ENCODE results near the gene SLC24A3. TPM values are rescaled to one million over a fixed set of nuclear protein-coding genes. Genes with fewer than 3 reads are reported as not detected.

SLC24A3 gene
- total RNA-seq, 1 experiment from 2014 or later = not detected

- CTCF ChIA-PET = interaction anchor here (0.6 kb wide), 1 partner anchor 54 kb away, joined by 3 read pairs; no protein-coding TSS in a partner anchor
- DNase-seq (ENCODE audit: low read depth, low spot score) (no peak), ATAC-seq (no peak)
- H3K27ac ChIP-seq (ENCODE audit: low read length) = no peak overlapping the region
- H3K4me3 ChIP-seq (ENCODE audit: low read depth in 2 of 2, low read length in 2 of 2) = no peak overlapping the region
- TF ChIP-seq TCF7L2 (IDR thresholded peaks at IDR 0.05; ENCODE audit: low read depth, low read length) = no peak
- no peak for TF ChIP-seq CTCF (IDR thresholded peaks at IDR 0.05)
- no peak for TF ChIP-seq REST (IDR thresholded peaks at IDR 0.05; ENCODE audit: insufficient read depth in 1 of 2, low read depth in 2 of 2, low read length in 1 of 2)
- TF ChIP-seq POLR2AphosphoS5 (IDR thresholded peaks at IDR 0.05; ENCODE audit: low read depth, low read length) = no peak
- no peak for TF ChIP-seq SIN3A (IDR thresholded peaks at IDR 0.05; ENCODE audit: borderline replicate concordance, insufficient read depth, low read depth, low read length)
- no peaks in the 10 kb centered on the region for H3K9me3 ChIP-seq (ENCODE audit: control insufficient read depth, insufficient read depth, low read depth, low read length)
- intact Hi-C loops (cut with micrococcal nuclease; ENCODE audit: unreplicated experiment) = no loop called here
- no peaks in the 10 kb centered on the region for H3K36me3 ChIP-seq (ENCODE audit: control insufficient read depth, insufficient read depth, low read length)
- POLR2A ChIA-PET = no interaction called here
- H3K4me1 ChIP-seq (ENCODE audit: control insufficient read depth, insufficient read depth, low read length) = no peaks in the 10 kb centered on the region
- in situ Hi-C loops (cut with HindIII; ENCODE audit: low pct_unique_long_range_greater_than_20kb, low sequenced_read_pairs) = no loop called here
- H3K27me3 ChIP-seq (ENCODE audit: control insufficient read depth, insufficient read depth, low read length) = no peaks in the 10 kb centered on the region; the same call in 1 of the 2 replicates
- no TSS peak for BruUV-seq (replicated peaks)
Observed at GRCh38 chr20:19314621-19315020, 102.2 kb downstream of the SLC24A3 start.

- no peaks in the 10 kb centered on the region for H3K4me1 ChIP-seq (ENCODE audit: control insufficient read depth, insufficient read depth, low read length)
- BruUV-seq (replicated peaks) = no TSS peak
- DNase-seq (ENCODE audit: low read depth, low spot score) (no peak), ATAC-seq (no peak)
- H3K4me3 ChIP-seq (ENCODE audit: low read depth in 2 of 2, low read length in 2 of 2) = no peak overlapping the region
- POLR2A ChIA-PET = no interaction called here
- H3K27ac ChIP-seq (ENCODE audit: low read length) = no peak overlapping the region
- intact Hi-C loops (cut with micrococcal nuclease; ENCODE audit: unreplicated experiment) (no loop called here), in situ Hi-C loops (cut with HindIII; ENCODE audit: low pct_unique_long_range_greater_than_20kb, low sequenced_read_pairs) (no loop called here)
- no peaks in the 10 kb centered on the region for H3K36me3 ChIP-seq (ENCODE audit: control insufficient read depth, insufficient read depth, low read length)
- no peaks in the 10 kb centered on the region; the same call in 1 of the 2 replicates for H3K27me3 ChIP-seq (ENCODE audit: control insufficient read depth, insufficient read depth, low read length)
- CTCF ChIA-PET = no interaction called here
- TF ChIP-seq CTCF (IDR thresholded peaks at IDR 0.05) (no peak), REST (IDR thresholded peaks at IDR 0.05; ENCODE audit: insufficient read depth in 1 of 2, low read depth in 2 of 2, low read length in 1 of 2) (no peak), SIN3A (IDR thresholded peaks at IDR 0.05; ENCODE audit: borderline replicate concordance, insufficient read depth, low read depth, low read length) (no peak), TCF7L2 (IDR thresholded peaks at IDR 0.05; ENCODE audit: low read depth, low read length) (no peak)
- H3K9me3 ChIP-seq (ENCODE audit: control insufficient read depth, insufficient read depth, low read depth, low read length) = no peaks in the 10 kb centered on the region
Observed at GRCh38 chr20:19317237-19318069, 105.0 kb downstream of the SLC24A3 start.

Data from Panc1 (cell line).